Measurements from ENCODE around the gene ELOVL5.

ELOVL5 gene

DNA sequence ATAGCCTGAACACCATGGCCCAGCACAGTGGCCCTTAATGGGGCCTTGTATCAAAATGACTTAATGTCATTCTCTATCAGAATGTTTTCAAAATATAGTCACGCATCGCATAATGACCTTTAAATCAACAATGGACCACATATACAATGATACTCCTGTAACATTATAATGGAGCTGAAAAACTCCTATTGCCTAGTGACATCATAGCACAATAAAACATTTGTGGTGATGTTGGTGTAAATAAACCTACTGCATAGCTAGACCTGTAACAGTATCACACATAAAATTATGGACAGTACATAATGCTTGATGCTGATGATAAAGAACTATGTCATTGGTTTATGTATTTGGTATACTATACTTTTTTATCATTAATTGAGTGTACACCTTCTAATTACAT is 9.3 kb downstream of the ELOVL5 start:
- Histone ChIP-seq H3K27ac (no peak overlapping the region), H3K27me3 (ENCODE audit: insufficient read depth, low read depth, severe bottlenecking) (no peaks in the 10 kb centered on the region), H3K4me3 (ENCODE audit: low read depth, low read length) (no peak overlapping the region), H3K9me3 (ENCODE audit: severe bottlenecking) (no peaks in the 10 kb centered on the region), H3K36me3 (peaks cover 25% of the 10 kb centered on the region)
- TF ChIP-seq, protein P1, sequence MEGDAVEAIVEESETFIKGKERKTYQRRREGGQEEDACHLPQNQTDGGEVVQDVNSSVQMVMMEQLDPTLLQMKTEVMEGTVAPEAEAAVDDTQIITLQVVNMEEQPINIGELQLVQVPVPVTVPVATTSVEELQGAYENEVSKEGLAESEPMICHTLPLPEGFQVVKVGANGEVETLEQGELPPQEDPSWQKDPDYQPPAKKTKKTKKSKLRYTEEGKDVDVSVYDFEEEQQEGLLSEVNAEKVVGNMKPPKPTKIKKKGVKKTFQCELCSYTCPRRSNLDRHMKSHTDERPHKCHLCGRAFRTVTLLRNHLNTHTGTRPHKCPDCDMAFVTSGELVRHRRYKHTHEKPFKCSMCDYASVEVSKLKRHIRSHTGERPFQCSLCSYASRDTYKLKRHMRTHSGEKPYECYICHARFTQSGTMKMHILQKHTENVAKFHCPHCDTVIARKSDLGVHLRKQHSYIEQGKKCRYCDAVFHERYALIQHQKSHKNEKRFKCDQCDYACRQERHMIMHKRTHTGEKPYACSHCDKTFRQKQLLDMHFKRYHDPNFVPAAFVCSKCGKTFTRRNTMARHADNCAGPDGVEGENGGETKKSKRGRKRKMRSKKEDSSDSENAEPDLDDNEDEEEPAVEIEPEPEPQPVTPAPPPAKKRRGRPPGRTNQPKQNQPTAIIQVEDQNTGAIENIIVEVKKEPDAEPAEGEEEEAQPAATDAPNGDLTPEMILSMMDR (IDR thresholded peaks at IDR 0.05; ENCODE audit: low read depth, low read length), result no peak
- DNase-seq, result no peak

DNA sequence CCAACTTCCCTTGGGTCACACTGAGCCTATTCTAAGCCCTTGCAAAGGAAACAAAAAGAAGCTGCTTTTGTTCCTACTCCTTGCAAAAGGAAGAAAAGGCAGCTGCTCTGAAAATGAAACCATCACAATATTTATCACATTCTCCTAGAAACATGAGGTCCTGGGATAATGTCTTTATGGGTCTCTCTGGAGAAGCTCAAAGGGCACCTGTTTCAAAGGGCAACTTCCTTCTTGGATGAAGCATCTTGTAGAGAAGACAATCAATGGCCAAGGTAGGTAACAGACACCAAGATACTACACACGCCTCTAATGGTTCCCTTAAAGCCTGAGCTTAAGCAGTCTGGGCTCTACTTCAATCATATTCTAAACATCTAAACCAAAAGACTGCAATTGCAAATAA is 10.4 kb downstream of the ELOVL5 start:
- Histone ChIP-seq H3K27ac (no peak overlapping the region), H3K27me3 (ENCODE audit: insufficient read depth, low read depth, severe bottlenecking) (no peaks in the 10 kb centered on the region), H3K4me3 (ENCODE audit: low read depth, low read length) (no peak overlapping the region), H3K36me3 (peaks cover 20% of the 10 kb centered on the region), H3K9me3 (ENCODE audit: severe bottlenecking) (no peaks in the 10 kb centered on the region)
- TF ChIP-seq, protein P1 (IDR thresholded peaks at IDR 0.05; ENCODE audit: low read depth, low read length), result no peak
- no peak for DNase-seq

DNA sequence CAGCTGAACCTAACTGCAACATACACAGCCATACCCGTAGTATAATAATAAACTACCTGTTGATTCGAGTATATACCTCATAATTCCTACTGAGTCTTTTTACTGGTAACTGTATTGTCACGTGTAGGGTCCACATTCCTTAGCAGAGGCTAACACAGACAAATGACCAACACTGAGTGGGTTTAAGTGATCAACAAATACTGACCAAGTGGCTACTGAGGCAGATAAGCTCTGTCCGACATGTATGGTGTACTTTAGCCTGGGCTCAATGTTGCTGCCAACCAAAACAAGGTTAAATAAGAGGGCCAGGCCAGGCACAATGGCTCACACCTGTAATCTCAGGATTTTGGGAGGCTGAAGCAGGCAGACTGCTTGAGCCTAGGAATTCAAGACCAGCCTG is 12.7 kb downstream of the ELOVL5 start:
- no peaks in the 10 kb centered on the region for H3K9me3 ChIP-seq (ENCODE audit: severe bottlenecking)
- no peak overlapping the region for H3K27ac ChIP-seq
- peaks cover 31% of the 10 kb centered on the region for H3K36me3 ChIP-seq
- TF ChIP-seq, protein P1 (IDR thresholded peaks at IDR 0.05; ENCODE audit: low read depth, low read length), result no peak
- DNase-seq, result no peak
- H3K27me3 ChIP-seq (ENCODE audit: insufficient read depth, low read depth, severe bottlenecking), result no peaks in the 10 kb centered on the region
- no peak overlapping the region for H3K4me3 ChIP-seq (ENCODE audit: low read depth, low read length)

DNA sequence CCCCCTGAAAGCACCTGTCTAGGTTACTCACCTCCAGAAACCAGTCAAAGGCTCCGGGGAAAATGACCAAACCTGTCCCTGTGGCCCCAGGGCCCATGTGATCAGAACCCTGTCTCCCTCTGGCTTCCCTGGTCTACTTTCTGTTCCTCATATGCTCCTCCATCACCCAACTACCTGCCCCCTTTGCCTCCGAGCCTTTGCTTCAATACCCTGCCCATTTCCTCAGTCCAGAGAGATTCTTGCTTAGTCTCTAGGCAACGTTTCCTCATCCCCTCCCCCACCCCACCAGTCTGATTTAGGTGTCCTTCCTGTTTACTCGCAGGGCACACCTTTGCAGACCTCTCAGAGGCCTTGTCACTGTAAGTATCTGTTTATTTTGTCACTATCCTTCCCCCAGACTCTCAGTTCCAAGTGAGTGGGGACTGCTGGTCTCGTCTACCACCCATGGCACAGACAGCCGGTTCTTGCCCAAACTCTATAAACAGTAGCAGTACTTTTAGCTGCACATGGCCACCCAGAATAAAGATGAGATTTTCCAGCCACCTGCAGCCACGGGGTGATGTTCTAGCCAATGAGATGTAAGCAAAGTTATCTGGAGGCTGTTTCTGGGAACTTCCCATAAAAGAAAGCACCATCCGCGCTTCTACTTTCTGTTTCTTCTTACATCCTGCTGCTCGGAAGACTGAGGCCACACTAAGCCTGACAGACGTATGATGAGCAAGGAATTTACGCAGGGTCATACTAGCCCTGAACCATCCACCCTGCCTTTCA is 13.3 kb downstream of the ELOVL5 start:
- H3K36me3 ChIP-seq, result peaks cover 33% of the 10 kb centered on the region
- DNase-seq, result no peak
- no peaks in the 10 kb centered on the region for H3K9me3 ChIP-seq (ENCODE audit: severe bottlenecking)
- TF ChIP-seq, protein P1 (IDR thresholded peaks at IDR 0.05; ENCODE audit: low read depth, low read length), result no peak
- H3K27ac ChIP-seq, result no peak overlapping the region
- no peak overlapping the region for H3K4me3 ChIP-seq (ENCODE audit: low read depth, low read length)
- no peaks in the 10 kb centered on the region for H3K27me3 ChIP-seq (ENCODE audit: insufficient read depth, low read depth, severe bottlenecking)

DNA sequence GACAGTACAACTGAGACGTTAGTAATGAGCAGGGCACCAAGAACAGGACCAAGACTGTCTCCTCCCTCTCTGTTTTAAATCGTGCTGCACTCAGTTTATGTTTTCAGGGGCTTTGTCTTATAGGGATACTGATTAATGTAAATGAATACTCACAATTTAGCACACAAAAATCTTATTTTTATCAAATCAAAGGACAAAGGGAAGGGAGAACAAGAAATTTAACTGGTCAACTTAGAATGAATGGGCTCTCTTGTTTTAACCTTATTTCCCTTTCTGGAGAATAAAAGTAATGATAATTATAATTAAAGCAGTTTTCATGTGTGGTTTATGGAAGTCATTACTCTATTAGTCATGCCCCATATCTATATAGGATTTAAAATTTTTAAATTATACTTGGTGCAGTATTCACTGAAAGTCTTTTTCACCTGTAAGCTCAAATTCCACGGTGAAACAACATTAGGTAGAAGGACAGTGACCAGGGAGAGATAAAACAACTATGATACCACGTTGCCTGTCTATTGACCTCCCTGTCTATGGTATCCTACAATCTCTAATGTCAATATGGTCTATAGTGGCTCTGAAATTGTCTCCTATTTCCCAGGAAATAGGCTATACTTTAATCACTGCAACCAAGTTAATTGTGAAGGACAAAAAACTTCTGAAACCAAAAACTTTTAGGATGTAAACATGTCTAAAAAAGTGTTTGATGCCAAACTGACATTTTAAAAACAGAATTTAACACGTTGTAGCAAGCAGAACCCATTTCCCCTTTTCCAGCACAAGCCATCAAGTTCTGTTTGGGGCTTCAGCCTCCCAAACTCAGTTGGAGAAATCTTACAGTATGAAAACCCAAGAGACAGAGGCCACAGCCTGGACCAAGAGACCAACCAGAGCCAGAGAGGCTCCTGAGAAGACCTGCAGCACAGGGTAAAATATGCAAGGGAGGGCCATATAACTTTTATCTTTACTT is 15.0 kb downstream of the ELOVL5 start:
- Histone ChIP-seq H3K9me3 (ENCODE audit: severe bottlenecking) (no peaks in the 10 kb centered on the region), H3K27me3 (ENCODE audit: insufficient read depth, low read depth, severe bottlenecking) (no peaks in the 10 kb centered on the region), H3K36me3 (peaks cover 37% of the 10 kb centered on the region), H3K27ac (no peak overlapping the region), H3K4me3 (ENCODE audit: low read depth, low read length) (no peak overlapping the region)
- DNase-seq, result no peak
- TF ChIP-seq, protein P1 (IDR thresholded peaks at IDR 0.05; ENCODE audit: low read depth, low read length), result no peak

Data from WERI-Rb-1 (cell line).